Ectodermal cell (in vitro differentiated cells): ENCODE data around the gene PLCB4.

ENCODE experiments used
- H3K27ac ChIP-seq: 2 replicates; pipeline ENCODE4 v1.7.0; 2013; ENCODE audit warnings: mild to moderate bottlenecking, low read depth, low read length; ENCODE audit not compliant: insufficient read depth, poor library complexity, severe bottlenecking
- H3K27me3 ChIP-seq: 2 replicates; pipeline ENCODE4 v1.7.0; 2013; ENCODE audit warnings: mild to moderate bottlenecking, low read length; ENCODE audit not compliant: insufficient read depth, control insufficient read depth, poor library complexity, severe bottlenecking
- H3K36me3 ChIP-seq: one replicate; pipeline ENCODE4 v1.7.0; 2013; ENCODE audit warnings: low read length; ENCODE audit not compliant: control insufficient read depth, insufficient read depth
- H3K4me1 ChIP-seq: one replicate; pipeline ENCODE4 v1.7.0; 2013; ENCODE audit warnings: low read length; ENCODE audit not compliant: control insufficient read depth, insufficient read depth
- H3K4me3 ChIP-seq: 2 replicates; pipeline ENCODE4 v1.7.0; 2013; ENCODE audit warnings: low read depth, low read length, control low read depth; ENCODE audit not compliant: insufficient read depth
- H3K9me3 ChIP-seq: 2 replicates; pipeline ENCODE4 v1.7.0; 2013; ENCODE audit warnings: mild to moderate bottlenecking, low read length, moderate library complexity; ENCODE audit not compliant: control insufficient read depth
- WGBS, 2 experiments: methylation state at CpG; one replicate each; pipeline ENCODE4 v1.1.7; 2013; ENCODE audit warnings: missing lambda C conversion rate in 2 of 2; 5-methylcytosine and 5-hydroxymethylcytosine counted together

The PLCB4 gene

GRCh38 chr20:9114709-9115108 lies 45.8 kb downstream of the PLCB4 start:
- Histone ChIP-seq H3K9me3 (no peaks in the 10 kb centered on the region), H3K4me1 (no peaks in the 10 kb centered on the region), H3K27me3 (no peaks in the 10 kb centered on the region), H3K4me3 (no peak overlapping the region), H3K27ac (no peak overlapping the region), H3K36me3 (no peaks in the 10 kb centered on the region)
- WGBS, 2 experiments = 82 to 86% methylated on average over 4 of the region's 4 CpGs

GRCh38 chr20:9117548-9117947 lies 48.7 kb downstream of the PLCB4 start:
- Histone ChIP-seq H3K4me1 (no peaks in the 10 kb centered on the region), H3K36me3 (no peaks in the 10 kb centered on the region), H3K9me3 (no peaks in the 10 kb centered on the region), H3K27me3 (no peaks in the 10 kb centered on the region), H3K27ac (no peak overlapping the region), H3K4me3 (no peak overlapping the region)
- WGBS, 2 experiments = 90 to 94% methylated on average over 3 of the region's 3 CpGs

GRCh38 chr20:9119776-9120175 lies 50.9 kb downstream of the PLCB4 start:
- Histone ChIP-seq H3K4me3 (no peak overlapping the region), H3K36me3 (no peaks in the 10 kb centered on the region), H3K27ac (no peak overlapping the region), H3K27me3 (no peaks in the 10 kb centered on the region), H3K9me3 (no peaks in the 10 kb centered on the region), H3K4me1 (no peaks in the 10 kb centered on the region)
- 92 to 94% methylated on average over 7 of the region's 7 CpGs for WGBS, 2 experiments

GRCh38 chr20:9121211-9121610 lies 52.3 kb downstream of the PLCB4 start:
- H3K27ac ChIP-seq = no peak overlapping the region
- H3K4me3 ChIP-seq = no peak overlapping the region
- H3K36me3 ChIP-seq = no peaks in the 10 kb centered on the region
- H3K9me3 ChIP-seq = no peaks in the 10 kb centered on the region
- WGBS, 2 experiments = 81 to 91% methylated on average over 4 to 6 of the region's 6 CpGs
- H3K4me1 ChIP-seq = no peaks in the 10 kb centered on the region
- no peaks in the 10 kb centered on the region for H3K27me3 ChIP-seq

- WGBS, 2 experiments = 84 to 100% methylated on average over 2 of the region's 2 CpGs
These were observed 53.7 kb downstream of the PLCB4 start for GRCh38 chr20:9122571-9122970.

GRCh38 chr20:9126527-9126926 lies 57.6 kb downstream of the PLCB4 start:
- H3K4me3 ChIP-seq = no peak overlapping the region
- no peaks in the 10 kb centered on the region for H3K27me3 ChIP-seq
- H3K9me3 ChIP-seq = no peaks in the 10 kb centered on the region
- H3K36me3 ChIP-seq = no peaks in the 10 kb centered on the region
- H3K4me1 ChIP-seq = no peaks in the 10 kb centered on the region
- H3K27ac ChIP-seq = no peak overlapping the region

More at GRCh38 chr20:9122571-9122970, 53.7 kb downstream of the PLCB4 start:
- no peaks in the 10 kb centered on the region for H3K4me1 ChIP-seq
- H3K27me3 ChIP-seq = no peaks in the 10 kb centered on the region
- no peaks in the 10 kb centered on the region for H3K9me3 ChIP-seq
- H3K27ac ChIP-seq = no peak overlapping the region
- H3K36me3 ChIP-seq = no peaks in the 10 kb centered on the region
- H3K4me3 ChIP-seq = no peak overlapping the region

GRCh38 chr20:9128568-9128967 lies 59.7 kb downstream of the PLCB4 start:
- Histone ChIP-seq H3K36me3 (no peaks in the 10 kb centered on the region), H3K4me1 (no peaks in the 10 kb centered on the region), H3K4me3 (no peak overlapping the region), H3K9me3 (no peaks in the 10 kb centered on the region), H3K27ac (no peak overlapping the region), H3K27me3 (no peaks in the 10 kb centered on the region)
- WGBS, 2 experiments = 90 to 96% methylated on average over 3 of the region's 3 CpGs

- no peak overlapping the region for H3K27ac ChIP-seq
These were observed 60.9 kb downstream of the PLCB4 start for GRCh38 chr20:9129756-9130155.

GRCh38 chr20:9130521-9130920 lies 61.6 kb downstream of the PLCB4 start:
- H3K4me3 ChIP-seq = no peak overlapping the region

More at GRCh38 chr20:9129756-9130155, 60.9 kb downstream of the PLCB4 start:
- WGBS, 2 experiments = 94 to 100% methylated on average over 2 of the region's 3 CpGs
- Histone ChIP-seq H3K4me1 (no peaks in the 10 kb centered on the region), H3K27me3 (no peaks in the 10 kb centered on the region), H3K36me3 (no peaks in the 10 kb centered on the region), H3K4me3 (no peak overlapping the region), H3K9me3 (no peaks in the 10 kb centered on the region)

GRCh38 chr20:9131841-9132240 lies 63.0 kb downstream of the PLCB4 start:
- 94 to 98% methylated on average over 3 of the region's 3 CpGs for WGBS, 2 experiments
- no peaks in the 10 kb centered on the region for H3K4me1 ChIP-seq
- H3K27me3 ChIP-seq = no peaks in the 10 kb centered on the region
- no peak overlapping the region for H3K27ac ChIP-seq
- no peaks in the 10 kb centered on the region for H3K9me3 ChIP-seq
- H3K4me3 ChIP-seq = no peak overlapping the region
- no peaks in the 10 kb centered on the region for H3K36me3 ChIP-seq

More at GRCh38 chr20:9130521-9130920, 61.6 kb downstream of the PLCB4 start:
- H3K27me3 ChIP-seq = no peaks in the 10 kb centered on the region
- H3K36me3 ChIP-seq = no peaks in the 10 kb centered on the region
- 92% methylated on average over 1 of the region's 1 CpG; no CpG with 5 or more reads in 1 of the 2 experiments for WGBS, 2 experiments
- H3K9me3 ChIP-seq = no peaks in the 10 kb centered on the region
- H3K4me1 ChIP-seq = no peaks in the 10 kb centered on the region
- no peak overlapping the region for H3K27ac ChIP-seq

GRCh38 chr20:9134346-9134745 lies 65.5 kb downstream of the PLCB4 start:
- no peak overlapping the region for H3K27ac ChIP-seq
- H3K36me3 ChIP-seq = no peaks in the 10 kb centered on the region
- no peaks in the 10 kb centered on the region for H3K27me3 ChIP-seq
- H3K9me3 ChIP-seq = no peaks in the 10 kb centered on the region
- WGBS, 2 experiments = 79 to 94% methylated on average over 2 of the region's 2 CpGs
- no peaks in the 10 kb centered on the region for H3K4me1 ChIP-seq
- H3K4me3 ChIP-seq = no peak overlapping the region
